ENCODE data around the gene LILRA1. TPM values are rescaled to one million over a fixed set of nuclear protein-coding genes. Genes with fewer than 3 reads are reported as not detected.

LILRA1 gene
- total RNA-seq, 2 experiments from 2014 or later: not detected

DNA sequence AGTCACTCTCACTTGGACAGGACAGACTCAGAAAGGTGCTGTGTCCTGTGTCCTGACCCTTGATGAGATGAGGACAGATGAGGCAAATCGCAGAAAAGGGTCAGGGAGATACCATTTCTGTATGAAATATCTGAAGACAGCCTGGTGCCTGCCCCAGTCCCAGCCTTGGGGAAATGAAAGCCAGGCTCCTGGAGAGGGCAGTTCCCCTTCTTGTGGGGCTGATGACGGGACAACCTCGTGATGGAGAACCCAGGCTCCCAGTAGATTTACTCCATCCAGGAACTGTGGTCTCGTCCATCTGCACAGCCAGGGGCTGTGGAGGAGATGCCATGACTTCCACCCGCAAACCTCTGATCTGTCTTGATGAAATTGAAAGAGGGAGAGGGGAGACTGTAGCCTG, 50.6 kb downstream of the LILRA1 start:
- no peak for ATAC-seq (ENCODE audit: low read depth)
- H3K36me3 Mint-ChIP-seq: no peaks in the 10 kb centered on the region
- POLR2A ChIA-PET: no interaction called here
- no peak overlapping the region for H3K4me3 Mint-ChIP-seq
- H3K4me1 Mint-ChIP-seq: no peaks in the 10 kb centered on the region
- no peak overlapping the region for H3K27ac Mint-ChIP-seq
- no peaks in the 10 kb centered on the region for H3K9me3 Mint-ChIP-seq
- no peak for DNase-seq
- peaks cover 25% of the 10 kb centered on the region for H3K27me3 Mint-ChIP-seq

DNA sequence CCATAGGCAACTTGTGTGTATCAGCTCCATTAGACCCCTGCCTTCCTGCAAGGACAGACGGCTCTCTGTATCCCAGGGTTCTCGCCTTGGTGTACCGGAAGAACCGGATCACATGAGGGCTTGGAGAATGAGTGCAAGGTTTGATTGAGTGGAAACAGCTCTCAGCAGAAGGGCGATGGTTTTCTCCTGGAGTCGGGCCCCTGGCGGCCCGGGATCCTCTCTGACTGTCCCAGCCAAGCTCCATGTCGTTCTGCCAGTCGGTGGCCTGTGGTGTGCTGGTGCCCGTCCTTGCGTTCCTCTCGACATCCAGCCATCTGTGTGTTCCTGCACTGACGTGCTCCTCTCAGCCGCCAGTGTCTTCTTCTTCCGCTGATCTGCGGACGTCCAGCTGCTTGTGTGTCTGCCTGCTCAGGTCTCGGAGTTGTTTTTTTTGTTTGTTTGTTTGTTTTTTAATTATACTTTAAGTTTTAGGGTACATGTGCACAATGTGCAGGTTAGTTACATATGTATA, 53.0 kb downstream of the LILRA1 start:
- Mint-ChIP-seq H3K4me1 (no peaks in the 10 kb centered on the region), H3K27me3 (peaks cover 14% of the 10 kb centered on the region), H3K27ac (no peak overlapping the region), H3K9me3 (no peaks in the 10 kb centered on the region), H3K4me3 (no peak overlapping the region), H3K36me3 (no peaks in the 10 kb centered on the region)
- POLR2A ChIA-PET: no interaction called here
- DNase-seq (no peak), ATAC-seq (ENCODE audit: low read depth) (no peak)

DNA sequence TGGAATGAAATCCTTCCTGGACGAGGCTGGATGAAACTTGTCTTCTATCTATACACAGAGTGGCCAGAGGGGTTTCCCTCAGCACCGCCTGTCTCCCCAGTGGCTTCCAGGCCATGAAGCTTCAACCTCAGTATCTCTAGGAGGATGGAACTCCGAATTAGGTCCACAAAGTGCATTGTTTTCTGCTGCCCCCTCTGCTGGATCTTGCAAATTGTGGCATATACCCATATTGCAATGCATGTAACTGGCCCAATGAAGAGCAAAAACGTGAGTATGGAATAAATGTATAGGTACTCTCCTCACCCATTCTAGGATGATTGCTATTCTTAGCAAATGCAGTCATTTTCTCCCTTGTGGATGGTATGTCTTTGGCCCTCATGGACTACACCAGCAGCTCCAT, 54.7 kb downstream of the LILRA1 start:
- H3K9me3 Mint-ChIP-seq: no peaks in the 10 kb centered on the region
- no peak for ATAC-seq (ENCODE audit: low read depth)
- H3K4me3 Mint-ChIP-seq: no peak overlapping the region
- H3K4me1 Mint-ChIP-seq: no peaks in the 10 kb centered on the region
- H3K36me3 Mint-ChIP-seq: no peaks in the 10 kb centered on the region
- H3K27ac Mint-ChIP-seq: no peak overlapping the region
- POLR2A ChIA-PET: no interaction called here
- DNase-seq: no peak
- peaks cover 8% of the 10 kb centered on the region for H3K27me3 Mint-ChIP-seq

DNA sequence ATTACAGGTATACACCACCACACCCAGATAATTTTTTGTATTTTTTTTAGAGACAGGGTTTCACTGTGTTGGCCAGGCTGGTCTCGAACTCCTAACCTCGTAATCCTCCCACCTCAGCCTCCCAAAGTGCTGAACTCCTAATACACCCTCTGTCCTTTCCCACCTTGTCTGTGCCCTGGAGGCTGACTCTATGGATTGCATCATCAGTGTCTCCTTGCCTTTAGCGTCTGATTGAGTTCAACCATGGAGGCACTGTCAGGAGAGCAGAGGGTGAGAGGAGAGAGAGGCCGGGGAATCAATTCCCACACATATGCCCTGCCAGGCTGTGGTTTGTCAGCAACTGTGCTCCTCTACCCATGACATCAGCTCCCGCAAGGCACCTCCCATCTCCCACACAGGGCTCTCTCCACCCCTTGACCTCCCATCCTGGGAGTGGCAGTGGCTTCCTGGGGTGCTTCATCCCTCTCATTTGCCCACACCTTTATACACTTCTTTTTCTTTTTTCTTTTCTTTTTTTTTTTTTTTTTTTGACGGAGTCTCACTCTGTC, 56.8 kb downstream of the LILRA1 start:
- no peak overlapping the region for H3K4me3 Mint-ChIP-seq
- H3K4me1 Mint-ChIP-seq: no peaks in the 10 kb centered on the region
- peaks cover 6% of the 10 kb centered on the region for H3K27me3 Mint-ChIP-seq
- H3K27ac Mint-ChIP-seq: no peak overlapping the region
- no peak for DNase-seq
- POLR2A ChIA-PET: no interaction called here
- no peaks in the 10 kb centered on the region for H3K9me3 Mint-ChIP-seq
- ATAC-seq (ENCODE audit: low read depth): no peak
- H3K36me3 Mint-ChIP-seq: no peaks in the 10 kb centered on the region

Small RNA genes within 50 kb of the gene (microRNA-seq; reads per million reads assigned to microRNA genes)
- not detected for gene MIR8061

Other genes with a start within 250 kb of the LILRA1 start
- 10 to 100 TPM; 75.0 to 79.2 TPM for gene LAIR1, start 228.7 kb upstream of the LILRA1 start, total RNA-seq
- 1 to 10 TPM; 1.1 to 1.9 TPM for gene TTYH1, start 178.2 kb upstream of the LILRA1 start, total RNA-seq
- 100 to 1,000 TPM; 338 to 359 TPM for gene LENG8, start 144.4 kb upstream of the LILRA1 start, total RNA-seq
- gene LENG9, start 129.9 kb upstream of the LILRA1 start, total RNA-seq: 1 to 10 TPM; 6.2 to 7.0 TPM
- not detected for gene CDC42EP5, start 120.3 kb upstream of the LILRA1 start, total RNA-seq
- under 1 TPM in 1 of 2 experiments, not detected in 1; 0.62 TPM for gene LAIR2, start 90.8 kb upstream of the LILRA1 start, total RNA-seq
- under 1 TPM in 1 of 2 experiments, not detected in 1; 0.65 TPM for gene LILRA2, start 19.8 kb upstream of the LILRA1 start, total RNA-seq
- 1 to 10 TPM; 1.8 to 2.3 TPM for gene LILRB1, start 36.9 kb downstream of the LILRA1 start, total RNA-seq
- 1 to 10 TPM; 1.7 to 2.5 TPM for gene LILRB4, start 69.4 kb downstream of the LILRA1 start, total RNA-seq
- gene KIR3DL3, start 130.8 kb downstream of the LILRA1 start, total RNA-seq: not detected
- under 1 TPM in 1 of 2 experiments, not detected in 1; 0.20 TPM for gene KIR2DL3, start 144.9 kb downstream of the LILRA1 start, total RNA-seq
- not detected for gene KIR2DL1, start 176.2 kb downstream of the LILRA1 start, total RNA-seq
- not detected for gene KIR2DL4, start 210.0 kb downstream of the LILRA1 start, total RNA-seq
- under 1 TPM in 1 of 2 experiments, not detected in 1; 0.23 TPM for gene KIR3DL1, start 222.8 kb downstream of the LILRA1 start, total RNA-seq
- gene KIR2DS4, start 239.0 kb downstream of the LILRA1 start, total RNA-seq: under 1 TPM in 1 of 2 experiments, not detected in 1; 0.17 TPM